ENCODE measurements around the gene ELFN1.

ELFN1 gene

GRCh38 chr7:1643270-1644092, 26.6 kb upstream of the ELFN1 start:
- DNase-seq = no peak

GRCh38 chr7:1644341-1645070, 25.6 kb upstream of the ELFN1 start:
- no peak for DNase-seq

- no peak for DNase-seq
These were observed 25.0 kb upstream of the ELFN1 start for GRCh38 chr7:1645071-1645409.

GRCh38 chr7:1645476-1645875, 24.6 kb upstream of the ELFN1 start:
- DNase-seq = no peak

DNA sequence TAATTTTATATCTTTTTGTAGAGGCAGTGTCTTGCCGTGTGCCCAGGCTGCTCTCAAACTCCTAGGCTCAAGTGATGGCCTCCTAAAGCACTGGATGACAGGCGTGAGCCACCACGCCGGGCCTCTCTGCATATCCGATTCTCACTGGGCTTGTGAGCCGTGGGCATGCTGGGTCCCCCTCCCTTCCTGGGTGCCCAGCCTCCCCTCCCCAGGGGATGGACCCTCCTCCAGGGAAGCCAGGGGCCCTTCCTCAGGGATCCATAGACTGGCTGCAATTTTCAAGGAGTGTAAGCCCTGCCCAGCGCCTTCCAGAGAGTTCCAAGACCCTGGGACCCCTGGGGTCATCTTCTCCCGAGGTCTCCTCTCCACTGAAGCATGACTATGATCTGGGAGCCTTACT, 23.7 kb upstream of the ELFN1 start:
- DNase-seq = no peak

- DNase-seq = no peak
These were observed 22.9 kb upstream of the ELFN1 start for GRCh38 chr7:1646957-1647891.

DNA sequence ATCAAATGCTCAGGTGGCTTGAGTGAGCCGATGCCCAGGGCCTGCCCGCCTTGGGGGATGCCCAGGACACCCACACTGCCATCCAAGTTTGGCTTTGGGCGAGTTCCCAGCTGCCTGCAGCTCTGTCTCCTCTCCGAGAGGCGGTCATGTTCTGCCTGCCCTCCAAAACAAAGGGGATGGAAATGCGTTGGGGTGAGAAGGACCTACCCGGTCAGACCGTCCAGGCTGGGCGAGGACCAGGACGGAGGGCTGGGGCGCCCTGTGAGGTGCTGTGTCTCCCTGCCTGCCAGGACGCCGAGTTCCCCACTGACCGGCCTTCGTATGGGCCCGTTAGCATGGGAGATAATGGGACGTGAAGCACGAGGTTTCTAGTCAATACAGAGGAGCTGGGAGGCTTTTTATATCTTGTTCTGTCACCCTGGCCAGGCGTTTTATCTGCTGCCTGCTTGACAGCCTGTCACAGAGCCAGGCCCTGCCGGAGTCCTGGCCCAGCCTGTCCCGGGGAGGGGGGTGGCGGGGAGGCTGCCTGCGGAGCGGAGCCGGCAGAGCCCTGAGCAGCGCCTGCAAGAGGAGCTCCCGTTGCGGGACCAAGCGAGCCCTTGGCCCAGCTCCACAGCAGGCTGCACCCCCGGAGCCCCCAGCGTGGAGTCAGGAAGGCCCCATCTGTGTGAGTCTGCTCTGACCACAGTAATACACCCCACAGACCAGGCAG, 22.0 kb upstream of the ELFN1 start:
- no peak for DNase-seq

GRCh38 chr7:1649751-1650326, 20.2 kb upstream of the ELFN1 start:
- DNase-seq = no peak

GRCh38 chr7:1650363-1651030, 19.6 kb upstream of the ELFN1 start:
- no peak for DNase-seq

GRCh38 chr7:1651031-1651446, 19.0 kb upstream of the ELFN1 start:
- DNase-seq = no peak

DNA sequence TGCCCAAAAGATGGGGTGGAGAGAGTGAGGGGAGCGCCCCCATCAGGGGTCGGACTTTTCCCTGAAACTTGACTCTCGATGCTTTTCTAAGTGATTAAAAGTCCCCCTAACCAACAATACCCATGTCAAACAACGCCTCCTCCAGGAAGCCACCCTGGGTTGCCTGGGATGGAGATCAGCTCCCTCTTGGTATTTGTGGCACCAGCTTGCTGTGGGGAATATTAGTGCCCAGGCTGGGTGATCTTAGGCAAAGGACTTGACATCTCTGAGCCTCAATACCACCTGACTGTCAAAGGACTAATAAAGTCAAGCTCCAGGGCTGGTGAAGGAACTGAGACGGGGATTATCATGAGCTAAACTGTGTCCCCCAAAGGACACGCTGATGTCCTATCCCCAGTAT, 18.2 kb upstream of the ELFN1 start:
- DNase-seq = no peak

- no peak for DNase-seq
These were observed 16.6 kb upstream of the ELFN1 start for GRCh38 chr7:1653500-1653899.

DNA sequence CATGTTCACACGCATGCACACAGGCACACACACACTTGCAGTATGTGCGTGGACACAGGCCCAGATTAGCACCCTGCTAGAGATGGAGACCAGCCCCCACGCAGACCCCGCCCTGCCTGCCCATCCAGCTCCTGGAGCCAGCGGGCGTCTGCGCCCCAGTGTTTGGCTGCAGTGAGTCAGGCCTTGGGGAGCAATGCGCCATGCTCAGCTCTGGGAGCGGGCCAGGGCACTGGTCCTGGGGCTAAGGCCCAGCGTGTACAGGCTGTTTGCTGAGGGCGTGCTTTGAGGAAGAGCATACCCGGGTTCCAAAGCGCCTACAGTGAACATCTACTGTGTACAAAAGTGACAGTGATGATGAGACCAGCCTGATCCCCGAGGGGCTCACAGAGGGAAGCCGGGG, 16.0 kb upstream of the ELFN1 start:
- DNase-seq = no peak

GRCh38 chr7:1654738-1655475, 15.2 kb upstream of the ELFN1 start:
- DNase-seq = no peak

DNA sequence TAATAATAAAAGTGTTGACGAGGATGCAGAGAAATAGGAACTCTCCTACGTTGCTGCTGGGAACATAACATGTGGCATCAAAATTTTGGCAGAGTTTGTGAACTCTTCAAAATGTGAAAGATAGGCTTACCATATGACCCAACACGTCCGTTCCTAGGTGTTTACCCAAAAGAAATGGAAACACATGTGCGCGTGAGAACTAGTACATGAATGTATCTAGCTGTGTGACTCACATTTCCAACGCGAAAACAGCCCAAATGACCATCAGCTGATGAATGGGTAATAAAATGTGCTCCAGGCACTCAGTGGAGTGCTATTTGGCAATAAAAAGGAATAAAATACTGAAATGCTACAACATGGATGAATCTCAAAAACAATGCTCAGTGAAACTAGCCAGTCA, 10.4 kb upstream of the ELFN1 start:
- no peak for DNase-seq

- DNase-seq = no peak
These were observed 8.6 kb upstream of the ELFN1 start for GRCh38 chr7:1661461-1661860.

DNA sequence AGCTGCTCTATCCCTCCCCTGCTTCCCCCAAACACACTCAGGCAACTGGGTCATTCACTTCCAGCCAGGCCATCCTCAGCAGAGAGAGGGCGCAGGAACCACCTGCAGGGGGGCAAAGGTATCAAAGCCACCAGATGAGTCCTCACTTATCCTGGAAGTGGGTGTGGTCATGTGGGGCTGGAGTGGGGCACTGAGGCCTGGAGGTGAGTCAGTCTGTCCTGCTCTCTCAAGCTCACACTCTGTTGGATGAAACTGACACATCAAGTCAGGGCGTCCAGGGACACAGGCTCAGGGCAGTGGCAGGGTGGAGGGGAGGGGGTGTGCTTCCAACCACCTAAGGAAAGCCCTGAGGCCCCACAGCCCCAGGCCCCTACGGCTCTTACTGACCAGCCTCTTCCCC, 8.0 kb upstream of the ELFN1 start:
- DNase-seq = no peak

- DNase-seq = no peak
These were observed 7.3 kb upstream of the ELFN1 start for GRCh38 chr7:1662767-1663166.

DNA sequence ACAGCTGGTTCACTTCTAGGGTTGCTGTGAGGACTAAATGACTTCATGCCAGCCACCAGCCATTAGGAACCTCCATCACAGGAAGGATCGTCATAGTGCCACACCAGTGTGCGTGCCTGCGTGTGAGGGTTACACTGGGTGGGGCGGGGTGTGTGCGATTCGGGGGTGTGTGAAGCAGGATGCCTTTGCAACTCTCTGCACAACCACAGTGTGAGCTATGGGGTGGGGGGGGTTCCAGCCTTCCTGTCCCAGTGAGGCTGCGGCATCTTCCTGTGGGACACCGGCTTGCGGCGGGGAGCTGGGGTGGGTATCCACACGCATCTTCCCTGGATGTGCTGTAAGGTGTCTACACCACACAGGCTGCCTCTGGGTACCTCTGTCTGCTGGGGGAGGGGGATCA, 6.9 kb upstream of the ELFN1 start:
- no peak for DNase-seq

- no peak for DNase-seq
These were observed 6.0 kb upstream of the ELFN1 start for GRCh38 chr7:1663857-1664651.
